Cortex of kidney (tissue), 1 donor: ENCODE data around the gene CD40LG.

Source experiments
- DNase-seq: peaks from one replicate; lab custom pipeline; 2025; lab: John Stamatoyannopoulos, UW

Gene CD40LG

GRCh38 chrX:136697156-136697555 is 49.2 kb downstream of the CD40LG start:
- DNase-seq = no peak

- no peak for DNase-seq
Observed at GRCh38 chrX:136708348-136708747, 60.4 kb downstream of the CD40LG start.
